Embryonic facial prominence (tissue), 1 donor: ENCODE measurements around the gene KAT14.
"Not testable (repeated sequence)": the region's sequence is repeated elsewhere in the genome, so short reads cannot be mapped to it uniquely, and the experiment has no call there.

Source experiments
- DNase-seq: peaks from one replicate; pipeline ENCODE4 v3.0.0-alpha.2; 2016; ENCODE audit errors: extremely low spot score

Gene KAT14

GRCh38 chr20:18218280-18218679 lies 80.6 kb downstream of the KAT14 start:
- no peak for DNase-seq

GRCh38 chr20:18223409-18223808 lies 85.7 kb downstream of the KAT14 start:
- DNase-seq, result no peak

GRCh38 chr20:18224968-18225568 lies 87.4 kb downstream of the KAT14 start:
- no peak for DNase-seq

GRCh38 chr20:18225632-18226031 lies 88.0 kb downstream of the KAT14 start:
- no peak for DNase-seq

- not testable (repeated sequence) for DNase-seq
Observed at GRCh38 chr20:18226741-18227140, 89.1 kb downstream of the KAT14 start.

- no peak for DNase-seq
Observed at GRCh38 chr20:18233408-18233943, 95.8 kb downstream of the KAT14 start.
